ENCODE measurements around the gene PI4KB. TPM values are rescaled to one million over a fixed set of nuclear protein-coding genes. Genes with fewer than 3 reads are reported as not detected.

PI4KB gene
- total RNA-seq, 1 donor from 2014 or later = 59.5 TPM

Other genes with a start within 250 kb of the PI4KB start
- 73.1 and 132 TPM in 2 replicates for gene SEMA6C, start 180.8 kb downstream of the PI4KB start, total RNA-seq
- gene TNFAIP8L2, start 170.8 kb downstream of the PI4KB start, total RNA-seq = not detected in 2 replicates
- gene LYSMD1, start 161.5 kb downstream of the PI4KB start, total RNA-seq = 18.7 and 23.9 TPM in 2 replicates
- gene SCNM1, start 161.3 kb downstream of the PI4KB start, total RNA-seq = 26.0 and 26.1 TPM in 2 replicates
- gene TMOD4, start 151.4 kb downstream of the PI4KB start, total RNA-seq = 0.35 and 0.47 TPM in 2 replicates
- gene VPS72, start 137.2 kb downstream of the PI4KB start, total RNA-seq = 80.3 and 81.8 TPM in 2 replicates
- gene PIP5K1A, start 128.9 kb downstream of the PI4KB start, total RNA-seq = 34.2 and 40.4 TPM in 2 replicates
- gene PSMD4, start 72.7 kb downstream of the PI4KB start, total RNA-seq = 144 and 179 TPM in 2 replicates
- gene ZNF687, start 45.1 kb downstream of the PI4KB start, total RNA-seq = 17.3 and 21.5 TPM in 2 replicates
- gene RFX5, start 19.8 kb upstream of the PI4KB start, total RNA-seq = 30.6 and 46.4 TPM in 2 replicates
- gene SELENBP1, start 45.3 kb upstream of the PI4KB start, total RNA-seq = 9.5 and 15.7 TPM in 2 replicates
- gene PSMB4, start 72.2 kb upstream of the PI4KB start, total RNA-seq = 241 and 277 TPM in 2 replicates
- gene POGZ, start 132.1 kb upstream of the PI4KB start, total RNA-seq = 29.4 and 33.7 TPM in 2 replicates
- gene CGN, start 184.0 kb upstream of the PI4KB start, total RNA-seq = 0.21 TPM in 1 of 2 replicates, not detected in the other
- gene TUFT1, start 212.9 kb upstream of the PI4KB start, total RNA-seq = 31.4 and 45.5 TPM in 2 replicates